ENCODE data around the gene MTCL3.

The MTCL3 gene

DNA sequence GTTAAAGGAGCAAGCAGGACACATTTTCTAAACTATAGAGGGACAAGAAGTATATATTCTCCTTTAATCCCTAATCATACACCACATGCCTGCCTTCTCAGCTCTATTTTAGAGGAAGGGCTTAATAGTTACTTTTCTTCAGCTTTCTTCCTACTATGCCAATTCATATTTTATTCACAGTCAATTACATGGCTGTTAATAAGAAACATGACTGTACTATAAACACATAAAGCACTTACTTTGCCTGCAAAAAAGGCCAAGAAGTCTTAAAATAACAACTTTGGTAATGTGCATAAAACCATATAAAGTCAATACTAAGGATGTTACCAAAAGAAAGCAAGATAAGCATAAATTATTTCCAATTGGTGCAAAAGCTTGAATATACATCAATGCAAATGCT is 66.3 kb downstream of the MTCL3 start:
- Histone ChIP-seq H3K36me3 (no peaks in the 10 kb centered on the region), H3K27ac (no peak overlapping the region), H3K9me3 (no peaks in the 10 kb centered on the region), H3K4me1 (ENCODE audit: control insufficient read depth in 1 of 2, low read depth in 2 of 2) (peaks cover 3 to 13% of the 10 kb centered on the region in 2 donors), H3K27me3 (replicated peaks; ENCODE audit: insufficient read depth) (no peaks in the 10 kb centered on the region), H3K4me3 (no peak overlapping the region)
- ATAC-seq (ENCODE audit: insufficient number of reproducible peaks, low FRiP score, low read depth) (no peak), DNase-seq (ENCODE audit: low spot score) (no peak)
- TF ChIP-seq CTCF (IDR thresholded peaks at IDR 0.05), result no peak

GRCh38 chr6:127451388-127451787 is 67.7 kb downstream of the MTCL3 start:
- H3K27ac ChIP-seq, result no peak overlapping the region
- TF ChIP-seq CTCF (IDR thresholded peaks at IDR 0.05), result no peak
- DNase-seq (ENCODE audit: low spot score) (no peak), ATAC-seq (ENCODE audit: insufficient number of reproducible peaks, low FRiP score, low read depth) (no peak)
- H3K27me3 ChIP-seq (replicated peaks; ENCODE audit: insufficient read depth), result no peaks in the 10 kb centered on the region
- H3K9me3 ChIP-seq, result no peaks in the 10 kb centered on the region
- H3K4me3 ChIP-seq, result no peak overlapping the region
- H3K36me3 ChIP-seq, result no peaks in the 10 kb centered on the region
- no peaks in the 10 kb centered on the region for H3K4me1 ChIP-seq (ENCODE audit: control insufficient read depth in 1 of 2, low read depth in 2 of 2)

DNA sequence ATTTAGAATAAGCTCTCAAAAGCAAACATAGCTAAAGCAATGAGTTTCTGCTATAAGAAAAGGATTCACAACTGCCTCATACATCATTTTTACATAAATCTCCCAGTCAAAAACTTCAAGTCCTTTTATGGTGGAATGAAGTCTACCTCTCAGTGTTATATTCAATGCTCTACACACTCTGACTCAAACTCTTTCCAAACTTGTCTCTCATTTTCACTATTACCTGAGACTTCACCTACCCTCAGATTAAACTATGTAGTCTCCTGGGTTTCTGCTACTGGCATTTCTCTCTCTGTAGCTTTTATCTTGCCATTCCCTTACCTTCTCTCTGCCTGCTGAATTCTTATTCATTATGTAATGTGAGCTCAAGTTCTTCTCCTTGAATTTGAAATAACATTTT is 71.4 kb downstream of the MTCL3 start:
- Histone ChIP-seq H3K4me1 (ENCODE audit: control insufficient read depth in 1 of 2, low read depth in 2 of 2) (no peaks in the 10 kb centered on the region), H3K36me3 (no peaks in the 10 kb centered on the region), H3K9me3 (no peaks in the 10 kb centered on the region), H3K4me3 (no peak overlapping the region), H3K27ac (no peak overlapping the region), H3K27me3 (replicated peaks; ENCODE audit: insufficient read depth) (no peaks in the 10 kb centered on the region)
- ATAC-seq (ENCODE audit: insufficient number of reproducible peaks, low FRiP score, low read depth) (no peak), DNase-seq (ENCODE audit: low spot score) (no peak)
- no peak for TF ChIP-seq CTCF (IDR thresholded peaks at IDR 0.05)

GRCh38 chr6:127446356-127446755 is 72.8 kb downstream of the MTCL3 start:
- no peaks in the 10 kb centered on the region for H3K4me1 ChIP-seq (ENCODE audit: control insufficient read depth in 1 of 2, low read depth in 2 of 2)
- H3K9me3 ChIP-seq, result no peaks in the 10 kb centered on the region
- TF ChIP-seq CTCF (IDR thresholded peaks at IDR 0.05), result no peak
- no peak overlapping the region for H3K27ac ChIP-seq
- DNase-seq (ENCODE audit: low spot score), result no peak
- no peaks in the 10 kb centered on the region for H3K27me3 ChIP-seq (replicated peaks; ENCODE audit: insufficient read depth)
- H3K36me3 ChIP-seq, result no peaks in the 10 kb centered on the region
- no peak overlapping the region for H3K4me3 ChIP-seq
- no peak for ATAC-seq (ENCODE audit: insufficient number of reproducible peaks, low FRiP score, low read depth)

GRCh38 chr6:127441881-127442280 is 77.3 kb downstream of the MTCL3 start:
- H3K4me3 ChIP-seq, result no peak overlapping the region
- no peaks in the 10 kb centered on the region for H3K36me3 ChIP-seq
- no peaks in the 10 kb centered on the region for H3K4me1 ChIP-seq (ENCODE audit: control insufficient read depth in 1 of 2, low read depth in 2 of 2)
- no peak for TF ChIP-seq CTCF (IDR thresholded peaks at IDR 0.05)
- ATAC-seq (ENCODE audit: insufficient number of reproducible peaks, low FRiP score, low read depth) (no peak), DNase-seq (ENCODE audit: low spot score) (no peak)
- no peaks in the 10 kb centered on the region for H3K9me3 ChIP-seq
- H3K27me3 ChIP-seq (replicated peaks; ENCODE audit: insufficient read depth), result no peaks in the 10 kb centered on the region
- no peak overlapping the region for H3K27ac ChIP-seq

Measured in thoracic aorta (tissue), 2 donors.